Cardiac septum (tissue), 1 donor: Measurements from ENCODE around the gene PRSS36. TPM values are rescaled to one million over a fixed set of nuclear protein-coding genes. Genes with fewer than 3 reads are reported as not detected.
A peak's percentile ranks its signal among the peaks of the same experiment; 100 is the strongest.
"Not testable (repeated sequence)": the region's sequence is repeated elsewhere in the genome, so short reads cannot be mapped to it uniquely, and the experiment has no call there.

ENCODE experiments used
- DNase-seq: peaks from one replicate; pipeline ENCODE4 v3.0.0-alpha.2; 2020; ENCODE audit warnings: low spot score
- intact Hi-C: fragments of 100-400 bp; cut with DNase I; formaldehyde crosslinking; loops from one replicate; pipeline ENCODE4 v1.14.0; 2022
- total RNA-seq: library from RNA; stranded (reverse); fragmentation: NEBNext Ultra II Directional; extraction: Animal tissue kit (Norgen Biotek cat#: 25700); gene quantifications from one replicate; pipeline ENCODE4 v1.2.1, GENCODE V29; 2021
- donor health status: DM: no; HTN: no; CAD: no.

Gene PRSS36
- total RNA-seq, 1 donor from 2014 or later: 1.1 TPM

GRCh38 chr16:31110106-31111034 is 39.5 kb downstream of the PRSS36 start:
- no peak for DNase-seq
- intact Hi-C loops: loop anchor here (10.0 kb wide), 1 partner anchor 74 kb away; the partner anchor contains the start of gene FUS

GRCh38 chr16:31109622-31110021 is 40.2 kb downstream of the PRSS36 start:
- DNase-seq: no peak
- intact Hi-C loops: loop anchor here (10.0 kb wide), 1 partner anchor 75 kb away; the partner anchor contains the start of gene FUS

GRCh38 chr16:31108794-31109558 is 40.9 kb downstream of the PRSS36 start:
- DNase-seq: no peak
- intact Hi-C loops: no loop called here

GRCh38 chr16:31108035-31108793 is 41.7 kb downstream of the PRSS36 start, which contains the start of gene BCKDK:
BCKDK (plus strand) TSS chr16:31108386; CDS start chr16:31109224, 838 bp downstream.
- intact Hi-C loops: no loop called here

GRCh38 chr16:31107465-31107867 is 42.4 kb downstream of the PRSS36 start:
- no peak for DNase-seq
- intact Hi-C loops: no loop called here

More at GRCh38 chr16:31108035-31108793, 41.7 kb downstream of the PRSS36 start, which contains the start of gene BCKDK:
- DNase-seq: peak; percentile 93

GRCh38 chr16:31106509-31107464 is 43.1 kb downstream of the PRSS36 start:
- intact Hi-C loops: no loop called here
- DNase-seq: no peak

- intact Hi-C loops: no loop called here
- DNase-seq: peak; percentile 95
Observed at GRCh38 chr16:31105677-31106213, 44.1 kb downstream of the PRSS36 start.

- DNase-seq, intact Hi-C loops: not testable (repeated sequence)
Observed at GRCh38 chr16:31100876-31101641, 48.8 kb downstream of the PRSS36 start.

- DNase-seq: no peak
- intact Hi-C loops: no loop called here
Observed at GRCh38 chr16:31099860-31100638, 49.8 kb downstream of the PRSS36 start.

GRCh38 chr16:31094424-31095120 is 55.3 kb downstream of the PRSS36 start, which contains the start of gene VKORC1:
VKORC1 (minus strand) TSS chr16:31094797; CDS start chr16:31094729, 68 bp downstream.
- DNase-seq: peak; percentile 98
- intact Hi-C loops: loop anchor here (2.0 kb wide), 1 partner anchor 20 kb away; the partner anchor contains the start of genes ZNF646 and ZNF668

- intact Hi-C loops: loop anchor here (2.0 kb wide), 1 partner anchor 19 kb away; the partner anchor contains the start of genes ZNF646 and ZNF668
- DNase-seq: no peak
Observed at GRCh38 chr16:31094088-31094423, 55.8 kb downstream of the PRSS36 start.

GRCh38 chr16:31093132-31093703 is 56.6 kb downstream of the PRSS36 start:
- intact Hi-C loops: no loop called here
- no peak for DNase-seq

GRCh38 chr16:31092330-31092729 is 57.5 kb downstream of the PRSS36 start:
- no peak for DNase-seq
- intact Hi-C loops: no loop called here

GRCh38 chr16:31090540-31090939 is 59.3 kb downstream of the PRSS36 start:
- intact Hi-C loops: no loop called here
- DNase-seq: no peak

GRCh38 chr16:31089199-31089598 is 60.7 kb downstream of the PRSS36 start:
- intact Hi-C loops: no loop called here
- DNase-seq: no peak
